Activated CD4-positive, alpha-beta T cell treated with anti-CD3 and anti-CD28 coated beads for 48 hours (primary cell): ENCODE measurements around the gene C10orf71.

Experiments used
- DNase-seq: peaks from one replicate; pipeline ENCODE4 v3.0.0-alpha.2; 2020

C10orf71 gene

DNA sequence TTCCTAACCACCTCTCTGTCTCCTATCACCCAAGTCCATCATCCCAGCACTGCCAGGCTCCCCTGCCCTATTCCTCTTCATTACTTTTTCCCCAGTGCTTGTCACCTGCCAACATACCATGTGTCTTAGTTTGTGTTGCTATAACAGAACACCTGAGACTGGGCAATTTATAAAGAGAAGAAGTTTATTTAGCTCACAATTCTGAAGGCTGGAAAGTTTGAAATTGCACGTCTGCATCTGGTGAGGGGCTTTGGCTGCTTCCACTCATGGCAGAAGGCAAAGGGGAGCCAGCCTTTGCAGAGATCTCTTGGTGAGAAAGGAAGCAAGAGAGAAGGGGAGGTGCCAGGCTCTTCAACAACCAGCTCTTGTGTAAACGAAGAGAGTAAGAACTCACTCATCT is 49.6 kb downstream of the C10orf71 start:
- no peak for DNase-seq

DNA sequence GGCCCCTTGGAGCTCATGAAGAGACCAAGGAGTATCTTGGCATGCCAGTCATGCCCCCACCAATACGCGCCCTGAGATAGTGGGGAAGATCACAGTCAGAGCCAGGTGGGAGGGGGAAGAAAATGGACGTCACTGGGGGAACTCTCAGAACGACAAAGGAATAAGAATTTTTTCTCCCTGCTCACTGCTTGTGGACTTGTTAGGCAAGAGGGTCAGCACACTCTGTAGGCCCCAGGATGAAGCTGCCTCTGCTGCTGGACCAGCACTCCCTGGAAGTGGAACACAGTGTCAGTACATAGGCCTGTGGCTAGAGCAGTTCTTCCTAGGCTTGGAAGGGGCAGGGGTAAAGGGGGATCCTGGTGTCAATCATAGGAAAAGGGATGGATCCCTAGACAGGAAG is 50.4 kb downstream of the C10orf71 start:
- no peak for DNase-seq

DNA sequence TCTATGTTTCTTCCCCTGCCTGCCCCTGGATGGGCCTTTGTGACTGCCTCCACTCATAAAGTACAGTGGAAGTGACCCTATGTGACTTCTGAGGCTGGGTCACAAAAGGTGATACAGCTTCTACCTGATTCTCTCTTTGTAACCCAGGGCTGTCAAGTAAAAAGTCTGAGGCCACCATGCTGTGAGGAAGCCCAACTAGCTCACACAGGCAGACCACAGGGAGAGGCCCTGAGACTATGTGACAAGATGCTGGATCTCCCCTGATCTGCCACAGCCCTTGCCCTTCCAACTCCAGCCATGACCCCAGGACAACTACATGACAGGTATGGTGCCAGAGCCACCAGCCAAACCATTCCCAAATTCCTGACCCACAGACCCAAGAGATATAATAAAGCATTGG is 51.2 kb downstream of the C10orf71 start:
- DNase-seq, result no peak

DNA sequence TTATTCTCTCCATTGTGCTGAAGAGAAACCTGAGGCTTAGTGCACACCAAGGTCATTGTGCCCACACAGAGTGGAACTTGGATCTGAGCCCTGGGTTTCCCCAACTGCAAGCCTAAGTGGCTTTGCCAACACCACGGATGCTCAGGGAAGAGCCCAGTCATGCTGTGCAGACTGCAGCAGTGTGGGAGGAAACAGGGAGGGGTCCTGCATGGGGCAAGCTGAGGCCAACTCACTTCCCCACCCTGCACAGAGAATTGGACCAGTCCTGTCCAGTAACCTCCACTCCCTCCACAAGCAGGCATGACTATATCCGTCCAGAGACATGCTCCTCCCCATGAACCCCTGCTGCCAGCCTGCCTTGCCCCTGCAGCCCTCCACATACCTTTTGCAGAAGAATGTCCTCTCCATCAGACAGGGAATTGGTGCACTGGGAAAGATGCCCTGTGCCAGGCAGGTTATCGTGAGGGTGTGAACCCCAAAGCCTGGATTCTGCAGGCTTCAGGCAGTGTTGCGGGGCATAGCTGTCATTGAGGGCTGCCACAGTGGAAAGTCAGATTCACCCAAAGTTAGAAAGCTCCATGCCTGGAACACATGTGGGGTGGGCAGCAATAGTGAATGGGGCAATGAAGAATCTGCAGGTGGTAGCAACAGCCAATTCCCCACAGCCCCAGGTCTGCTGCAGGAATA is 52.0 kb downstream of the C10orf71 start:
- DNase-seq, result no peak

DNA sequence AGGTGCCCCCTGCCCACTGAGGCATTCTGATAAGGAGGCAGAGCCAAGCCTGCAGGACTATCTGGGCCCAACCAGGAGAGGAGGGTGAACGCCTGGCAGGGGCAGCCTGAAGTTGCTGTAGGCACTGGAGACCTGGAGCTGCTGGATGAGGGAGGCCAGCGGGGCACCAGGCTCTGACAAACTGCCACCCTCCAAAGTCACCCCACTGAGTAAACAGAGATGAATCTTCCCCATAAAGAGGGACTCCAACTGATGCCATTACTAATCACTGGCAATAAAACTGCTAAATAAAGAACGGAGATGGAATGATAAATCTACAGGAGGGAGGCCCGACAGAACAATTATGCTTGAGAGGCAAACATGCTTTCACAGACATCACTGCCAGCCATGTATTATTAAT is 52.7 kb downstream of the C10orf71 start:
- DNase-seq, result no peak

DNA sequence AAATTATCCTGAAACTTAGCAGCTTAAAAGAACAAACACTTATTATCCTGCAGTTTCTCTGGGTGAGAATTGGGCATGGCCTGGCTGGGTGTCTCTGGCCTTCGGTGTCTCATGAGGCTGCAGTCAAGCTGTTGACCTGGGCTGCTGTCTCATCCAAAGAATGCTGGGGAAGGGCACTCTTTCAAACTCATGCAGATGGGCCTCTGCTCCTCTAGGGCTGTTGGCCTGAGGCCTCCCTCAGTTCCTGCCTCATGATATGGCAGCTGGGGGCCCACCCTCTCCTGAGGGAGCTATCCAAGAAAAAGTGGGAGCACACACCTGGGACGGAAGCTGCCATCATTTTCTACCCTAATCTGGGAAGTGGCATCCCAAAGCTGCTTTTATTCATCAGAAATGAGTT is 53.4 kb downstream of the C10orf71 start:
- DNase-seq, result no peak

DNA sequence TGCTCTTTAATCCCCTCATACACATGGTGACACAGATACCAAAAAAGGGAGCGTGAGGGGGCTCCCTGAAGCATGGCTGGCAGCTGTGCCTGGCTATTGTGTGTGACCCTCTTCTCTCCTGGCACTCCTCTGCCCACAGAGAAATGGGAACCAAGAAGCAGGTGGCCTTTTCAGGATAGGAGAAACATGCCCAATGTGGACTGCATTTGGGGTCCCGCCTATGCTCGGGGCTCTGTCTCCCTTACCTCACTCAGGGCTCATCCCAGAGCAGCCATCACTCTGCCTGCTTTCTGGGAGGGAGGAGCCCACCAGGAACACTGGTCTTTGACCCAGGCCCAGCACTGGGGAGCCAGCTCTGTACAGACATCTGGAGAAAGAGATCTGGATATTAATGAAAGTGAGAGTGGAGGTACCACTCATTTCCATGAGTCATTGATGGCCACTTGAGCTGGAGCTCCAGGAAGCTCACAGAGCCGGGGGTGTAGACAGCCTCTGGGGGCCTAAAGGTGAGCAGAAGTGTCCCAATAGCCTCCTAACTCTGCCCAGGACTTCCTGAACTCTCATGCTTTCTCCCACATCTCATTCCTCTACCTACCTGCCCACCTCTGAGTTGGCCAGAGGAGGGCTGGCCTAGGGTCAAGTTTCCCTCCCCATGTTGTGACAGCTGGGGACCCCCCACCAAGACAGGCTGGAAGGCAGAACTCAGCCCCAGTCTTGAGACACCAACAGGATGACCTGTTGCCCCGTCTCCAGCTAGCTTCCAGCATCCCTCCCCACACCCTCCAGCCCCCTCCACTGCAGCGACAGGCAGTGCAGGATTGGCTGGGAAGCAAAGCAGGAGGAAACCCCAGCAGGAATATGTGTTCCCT is 54.3 kb downstream of the C10orf71 start:
- DNase-seq, result no peak

DNA sequence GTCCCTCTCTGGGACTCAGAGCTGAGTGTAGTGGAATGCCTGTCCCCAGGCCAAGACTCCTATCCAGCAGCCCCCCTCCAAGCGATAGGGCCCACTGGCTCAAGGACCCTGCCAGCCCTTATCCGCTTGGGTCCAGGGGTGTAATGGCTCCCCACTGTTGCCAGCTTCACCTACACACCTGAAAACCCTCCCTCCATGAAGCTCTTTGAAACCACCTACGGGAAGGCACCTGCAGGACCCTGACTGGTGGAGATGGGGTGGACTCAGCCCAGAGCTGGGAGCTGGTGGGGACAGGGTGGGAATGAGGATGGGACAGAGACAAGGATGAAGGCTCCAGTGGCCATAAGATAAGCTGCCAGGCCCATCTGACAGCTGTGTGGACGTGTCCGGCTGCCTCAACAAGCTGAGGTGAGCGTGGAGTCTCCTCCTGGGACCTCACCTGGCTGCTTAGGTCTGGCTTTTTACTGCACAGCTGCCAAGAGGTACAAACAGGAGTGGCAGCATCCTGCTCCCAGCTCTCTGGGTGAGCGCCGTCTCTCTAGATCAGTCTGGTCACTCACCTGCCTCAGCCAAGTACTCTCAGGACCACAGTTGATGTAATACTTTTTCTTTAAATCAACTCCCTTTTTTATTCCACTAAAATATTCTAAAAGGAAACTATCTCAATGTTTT is 55.1 kb downstream of the C10orf71 start:
- DNase-seq, result no peak

DNA sequence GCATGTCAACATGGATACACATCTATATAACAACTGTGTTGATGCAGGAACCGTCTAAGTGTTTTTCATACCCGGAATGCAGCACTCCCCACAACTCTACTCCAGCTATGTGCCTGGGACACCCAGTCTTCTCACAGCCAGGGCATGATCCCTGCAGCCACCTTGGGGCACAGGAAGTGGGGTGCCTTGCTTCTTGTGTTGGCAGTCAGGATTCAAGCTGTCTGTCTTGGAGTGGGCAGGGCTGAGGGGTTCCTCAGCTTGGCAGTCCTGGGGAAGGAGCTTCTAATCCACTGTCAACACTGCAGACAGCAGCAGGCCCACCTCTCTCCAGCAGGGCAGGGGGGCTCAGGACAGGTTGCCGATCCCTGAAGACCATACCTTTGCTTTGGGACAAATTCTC is 55.6 kb downstream of the C10orf71 start:
- no peak for DNase-seq

DNA sequence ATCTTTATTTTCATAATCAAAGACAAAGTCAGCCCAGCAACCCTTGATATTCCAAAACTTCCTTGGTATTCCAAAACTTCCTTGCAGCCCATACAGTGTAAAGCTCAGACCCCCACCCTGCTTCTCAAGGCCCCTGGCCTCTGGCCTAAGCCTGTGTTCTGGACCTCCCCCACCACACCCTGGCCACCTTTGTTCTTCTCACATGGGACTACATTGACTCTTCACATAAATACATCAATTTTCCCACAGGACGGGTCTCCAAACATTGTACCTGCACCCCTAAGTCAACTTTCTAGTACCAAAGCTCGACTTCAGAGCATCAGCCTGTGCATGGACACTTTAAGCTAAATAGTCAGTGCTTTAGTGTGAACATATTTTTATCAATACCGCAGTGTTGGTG is 56.3 kb downstream of the C10orf71 start:
- no peak for DNase-seq

DNA sequence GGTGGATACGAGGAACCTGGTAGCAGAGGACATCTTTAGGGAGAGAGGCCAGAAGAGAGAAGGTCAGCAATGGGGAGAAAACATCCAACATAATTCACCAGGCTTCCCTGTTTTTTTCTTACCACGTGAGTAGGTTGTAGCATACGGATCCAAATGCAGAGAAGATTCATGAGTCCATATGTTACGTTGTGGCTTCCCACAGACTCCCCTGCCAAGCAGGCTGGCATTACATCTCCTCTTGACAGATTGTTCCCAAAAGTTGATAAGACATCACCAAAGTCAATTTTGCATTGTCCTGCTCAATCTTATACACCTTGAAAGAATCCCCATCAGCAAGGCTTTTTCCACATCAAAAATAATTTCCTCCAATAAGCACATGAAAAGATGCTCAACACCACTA is 57.2 kb downstream of the C10orf71 start:
- no peak for DNase-seq

DNA sequence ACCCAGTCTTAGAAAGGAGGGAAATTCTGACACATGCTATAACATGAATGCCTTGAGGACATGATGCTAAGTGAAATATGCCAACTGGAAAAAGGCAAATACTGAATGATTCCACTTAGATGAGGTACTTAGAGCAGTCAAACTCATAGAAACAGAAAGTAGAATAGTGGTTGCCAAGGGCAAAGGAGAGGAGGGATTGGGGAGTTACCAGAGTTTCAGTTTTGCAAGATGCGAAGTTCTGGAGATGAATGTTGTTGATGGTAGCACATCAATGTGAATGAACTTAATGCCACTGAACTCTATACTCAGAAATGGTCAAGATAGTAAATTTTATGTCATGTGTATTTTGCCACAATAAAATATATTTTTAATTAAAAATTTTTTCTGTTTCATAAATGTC is 58.0 kb downstream of the C10orf71 start:
- DNase-seq, result no peak

DNA sequence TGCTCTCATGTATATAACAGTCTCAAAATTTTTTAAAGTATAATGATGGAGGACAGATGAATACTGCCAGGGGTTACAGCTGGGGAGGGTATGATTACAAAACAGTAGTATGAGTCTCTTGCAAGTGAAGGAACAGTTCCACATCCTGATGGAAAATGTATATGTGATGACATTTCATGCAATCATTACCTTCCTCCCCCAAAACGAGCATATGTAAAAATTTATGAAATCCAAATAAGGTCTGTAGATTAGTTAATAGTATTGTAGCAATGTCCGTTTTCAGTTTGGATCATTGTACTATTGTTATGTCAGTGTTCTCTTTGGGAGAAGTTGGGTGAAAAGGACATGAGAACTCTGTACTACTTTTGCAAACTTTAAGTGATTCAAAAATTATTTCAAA is 58.9 kb downstream of the C10orf71 start:
- no peak for DNase-seq

DNA sequence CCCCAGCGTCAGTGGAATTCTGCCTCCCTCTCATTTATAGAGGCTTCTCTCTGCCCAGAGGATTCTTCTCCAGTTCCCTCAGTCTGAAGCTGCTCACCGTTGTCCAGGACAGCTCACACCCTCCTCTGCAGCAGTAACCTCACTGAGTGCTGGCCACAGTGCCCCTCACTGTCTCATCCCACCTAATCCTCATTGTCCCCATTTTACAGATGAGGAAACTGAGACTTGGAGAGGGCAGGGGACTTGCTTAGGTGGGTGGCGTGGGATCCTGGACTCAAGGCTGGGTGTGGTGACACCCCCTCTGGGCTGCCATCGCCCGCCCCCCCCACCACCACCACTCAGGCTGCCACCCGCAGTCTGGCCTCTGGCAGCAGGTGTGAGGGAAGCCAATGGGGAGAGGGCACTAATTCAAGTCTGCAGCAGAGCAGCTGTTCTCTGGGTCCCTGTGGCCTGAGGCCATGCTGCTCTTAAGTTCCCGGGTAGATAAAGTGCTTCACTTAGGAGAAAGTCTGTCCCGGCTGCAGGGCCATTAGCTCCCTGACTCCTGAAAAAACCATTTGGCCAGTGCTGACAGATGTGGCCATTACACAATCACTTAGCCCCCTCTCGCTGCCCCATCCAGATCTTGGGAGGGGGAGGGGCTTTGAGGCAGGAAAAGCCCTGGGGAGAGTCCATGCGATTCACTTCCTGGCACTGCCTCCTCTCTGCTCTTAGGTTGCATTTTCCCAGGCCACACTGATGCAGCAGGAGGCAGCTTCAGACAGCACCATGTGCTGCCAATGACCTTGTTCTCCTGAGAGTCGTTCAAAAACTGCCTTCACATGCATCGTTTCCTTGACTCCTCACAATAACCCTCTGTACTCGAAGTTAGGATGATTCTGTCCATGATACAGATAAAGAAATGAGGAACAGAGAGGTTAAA is 60.6 kb downstream of the C10orf71 start:
- DNase-seq, result no peak

DNA sequence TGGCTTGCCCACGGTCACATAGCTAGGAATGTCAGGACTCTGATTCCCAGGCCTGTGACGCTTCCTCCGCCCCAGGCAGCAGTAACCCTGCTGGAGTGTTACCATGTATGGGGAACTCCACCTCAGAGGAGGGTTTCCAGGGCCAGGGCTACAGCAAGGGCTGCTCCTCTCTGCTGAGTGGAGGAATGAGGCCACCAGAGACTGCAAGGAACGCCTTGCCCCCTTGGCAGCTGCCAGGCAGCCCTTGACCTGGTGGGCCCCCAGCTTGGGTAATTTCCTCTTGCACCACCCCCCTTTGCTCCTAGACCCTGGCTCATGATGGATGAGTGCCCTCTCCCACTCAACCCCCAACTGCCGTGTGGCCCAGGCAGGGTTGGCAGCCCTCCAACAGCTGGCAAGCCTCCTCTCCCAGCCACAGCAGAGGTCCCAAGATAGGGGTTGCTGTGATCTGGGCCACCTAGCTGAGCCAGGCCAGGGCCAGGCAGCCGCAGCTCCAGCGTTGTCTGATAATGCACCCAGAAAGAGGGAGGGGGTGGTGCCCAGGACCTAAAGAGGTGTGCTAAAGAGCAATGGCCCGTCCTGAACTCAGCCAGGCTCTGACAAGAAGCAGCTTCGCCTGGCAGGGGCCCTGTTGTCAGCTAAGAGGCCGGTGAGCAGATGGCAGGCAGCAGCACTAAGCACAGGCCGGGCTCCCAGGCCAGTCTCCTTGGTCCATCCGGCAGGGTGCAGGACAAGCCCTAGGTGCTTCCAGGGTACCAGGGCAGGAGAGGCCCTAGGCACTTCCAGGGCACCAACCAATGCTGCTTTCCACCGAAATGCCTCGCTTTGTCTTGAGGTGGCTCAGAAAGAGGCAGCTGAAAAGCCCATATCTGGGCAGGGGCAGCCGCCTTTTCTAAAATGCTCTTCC is 61.6 kb downstream of the C10orf71 start:
- no peak for DNase-seq

DNA sequence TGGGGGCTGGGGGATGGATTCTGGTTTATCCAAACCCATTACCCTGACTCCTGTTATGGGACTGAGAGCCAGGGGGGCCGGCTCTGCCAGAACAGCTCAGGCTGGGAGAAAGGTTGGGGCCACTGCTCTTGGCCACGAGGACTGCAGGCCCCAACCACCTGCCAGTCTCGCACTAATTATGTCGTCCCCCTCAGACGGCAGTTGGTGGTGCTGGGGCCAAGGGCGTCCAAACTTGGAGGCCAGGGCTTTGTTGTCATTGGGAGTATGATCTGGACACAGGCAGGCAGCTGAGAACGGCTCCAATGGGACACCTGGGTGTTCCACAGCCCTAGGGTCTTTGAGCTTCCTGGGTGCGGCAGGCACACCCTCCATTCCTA is 62.2 kb downstream of the C10orf71 start:
- no peak for DNase-seq

DNA sequence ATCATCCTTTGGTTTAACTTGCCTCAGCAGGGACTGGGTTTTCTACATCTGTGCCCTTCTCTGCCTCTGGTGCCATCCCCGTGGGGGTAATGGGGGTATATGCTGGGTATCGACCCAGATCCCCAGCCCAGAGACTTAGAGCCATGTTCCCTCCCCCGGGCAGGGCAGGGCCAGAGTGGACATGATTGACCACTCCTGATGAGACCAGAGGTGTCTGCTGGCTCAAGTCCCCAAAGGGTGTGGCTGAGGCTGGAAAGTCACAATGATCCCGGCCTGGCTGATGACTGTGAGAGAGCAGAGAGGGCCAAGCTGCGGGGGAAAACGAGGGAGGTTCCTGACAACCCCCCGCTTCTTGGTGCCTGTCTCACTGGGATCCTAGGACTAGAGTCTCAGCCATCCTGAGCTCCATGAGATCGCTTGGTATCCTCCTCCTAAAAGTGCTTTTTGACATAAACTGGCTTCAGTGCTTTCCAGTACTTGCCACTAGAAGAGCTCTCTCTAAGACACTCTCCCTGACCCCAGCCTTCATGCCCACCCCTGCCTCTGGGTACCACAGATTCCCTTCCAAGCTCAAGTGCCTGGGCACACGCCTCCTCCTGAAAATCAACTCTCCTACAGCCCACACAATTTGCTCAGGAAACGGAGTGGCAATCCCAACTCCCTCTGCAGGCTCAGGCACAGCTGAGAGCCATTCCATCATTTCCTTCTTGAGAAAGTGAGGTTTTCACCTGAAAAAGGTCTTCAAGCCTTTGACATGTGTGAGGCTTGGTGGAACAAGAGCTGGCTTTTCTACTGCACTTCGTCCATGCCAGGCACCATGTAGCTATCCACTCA is 63.0 kb downstream of the C10orf71 start:
- no peak for DNase-seq

DNA sequence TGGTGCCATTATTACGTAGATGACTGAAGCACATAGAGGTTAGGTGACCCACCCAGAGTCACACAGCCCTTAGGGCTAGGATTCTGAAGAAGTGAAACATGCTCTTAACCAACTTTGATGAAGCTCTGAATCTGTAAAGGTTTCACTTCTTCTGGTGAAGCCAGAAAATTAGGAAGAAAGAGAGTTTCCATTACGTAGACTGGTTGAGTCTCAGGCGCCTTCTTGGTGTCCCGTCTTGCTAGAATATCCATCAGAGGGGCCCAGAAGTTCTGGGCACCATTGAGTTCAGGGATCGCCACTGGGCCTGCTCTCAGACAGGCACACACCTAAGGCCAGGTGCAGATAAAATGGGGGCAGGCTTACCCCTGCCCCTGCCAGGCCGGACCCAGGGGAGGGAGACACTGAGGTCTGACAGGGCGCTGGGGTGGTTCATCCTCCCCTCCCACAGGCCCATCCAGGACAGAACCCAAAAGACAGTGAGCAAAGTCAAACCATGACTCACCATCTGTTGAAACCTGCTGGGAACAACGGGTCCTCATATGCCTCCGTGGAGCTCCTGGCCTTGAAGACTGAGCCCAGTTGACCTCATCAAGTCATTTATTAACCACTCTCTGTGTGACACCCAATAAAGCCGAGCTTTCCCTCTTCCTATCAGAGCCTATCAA is 63.8 kb downstream of the C10orf71 start:
- no peak for DNase-seq

DNA sequence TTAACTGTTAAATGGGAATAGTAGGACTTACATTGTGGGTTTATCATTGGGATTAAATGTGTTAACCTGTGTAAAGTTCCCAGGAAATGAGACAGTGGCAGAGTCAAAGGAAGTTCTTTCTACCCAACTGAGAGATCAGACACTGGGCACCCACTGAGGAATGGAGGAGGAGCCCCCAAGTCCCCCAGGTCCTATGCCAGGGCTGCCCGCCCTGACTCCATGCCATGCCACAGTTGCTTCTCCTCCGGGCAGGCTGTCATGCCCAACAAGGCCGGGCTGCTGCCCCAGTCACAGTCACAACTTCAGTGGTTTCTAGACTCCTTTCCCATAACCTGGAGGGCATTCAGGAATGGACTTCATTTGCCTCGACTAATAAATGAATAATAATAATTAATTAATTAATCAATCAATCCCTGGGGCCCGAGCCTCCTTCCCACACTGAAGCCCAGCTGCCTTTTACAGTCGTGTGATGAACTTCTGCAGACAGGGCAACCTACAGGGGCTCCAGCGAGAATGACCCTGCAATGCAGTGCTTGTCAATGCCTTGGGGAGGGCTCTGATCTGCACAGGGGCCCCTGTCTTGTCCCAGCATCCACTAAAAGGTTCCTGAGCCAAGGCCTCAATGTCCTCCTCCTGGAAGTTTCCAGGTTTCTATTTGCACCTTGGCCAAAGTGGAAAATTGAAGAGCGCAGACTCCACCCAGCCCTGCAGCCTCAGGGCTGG is 64.5 kb downstream of the C10orf71 start:
- no peak for DNase-seq

DNA sequence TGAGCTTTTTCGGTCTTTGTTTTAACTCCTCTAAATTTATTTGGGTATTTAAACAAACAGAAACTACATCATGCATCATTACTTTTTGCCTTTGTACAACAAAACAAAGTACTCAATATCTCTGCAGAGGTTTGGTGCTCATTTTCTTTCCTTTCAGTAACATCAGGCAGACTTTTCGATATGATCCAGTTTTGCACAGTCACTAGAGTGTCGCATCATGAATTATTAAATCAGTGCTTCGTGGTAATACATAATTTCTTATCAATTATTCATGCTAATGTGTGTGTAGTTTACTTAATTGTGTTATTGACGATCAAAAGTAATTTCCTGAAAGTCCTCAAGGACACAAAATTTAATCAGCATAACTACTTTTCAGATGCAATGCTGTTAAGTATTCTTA is 65.1 kb downstream of the C10orf71 start:
- no peak for DNase-seq
